ENCODE data around the gene ADGRB3.

ADGRB3 gene

GRCh38 chr6:69084746-69085335 lies 449.8 kb downstream of the ADGRB3 start:
- H3K23ac ChIP-seq (ENCODE audit: low read length) = no peak overlapping the region
- no peak overlapping the region for H3K4me3 ChIP-seq (ENCODE audit: low read length)
- no peak overlapping the region for H3K9ac ChIP-seq (ENCODE audit: low read length)
- H4K8ac ChIP-seq (ENCODE audit: low read depth, low read length) = no peak overlapping the region
- H3K36me3 ChIP-seq (ENCODE audit: control insufficient read depth, insufficient read depth, low read length) = no peaks in the 10 kb centered on the region
- H3K56ac ChIP-seq (ENCODE audit: low read length) = no peak overlapping the region
- H2BK15ac ChIP-seq (replicated peaks; ENCODE audit: low read depth) = no peak overlapping the region
- H2AK5ac ChIP-seq (ENCODE audit: low read length) = no peak overlapping the region
- H4K5ac ChIP-seq (ENCODE audit: low read length) = no peak overlapping the region
- H3K79me2 ChIP-seq (ENCODE audit: control insufficient read depth, insufficient read depth, low read length) = no peaks in the 10 kb centered on the region
- no peak overlapping the region for H3K4ac ChIP-seq (ENCODE audit: low read depth, low read length)
- no peak overlapping the region for H3K4me2 ChIP-seq (ENCODE audit: low read length)
- H3K18ac ChIP-seq (ENCODE audit: low read length) = no peak overlapping the region
- H2BK5ac ChIP-seq (ENCODE audit: low read length) = no peak overlapping the region
- H3K4me1 ChIP-seq (ENCODE audit: control insufficient read depth, low read depth, low read length) = no peaks in the 10 kb centered on the region
- H3K79me1 ChIP-seq (ENCODE audit: low read length) = no peaks in the 10 kb centered on the region
- H3K27ac ChIP-seq (ENCODE audit: low read depth, low read length) = no peak overlapping the region
- H2BK120ac ChIP-seq (ENCODE audit: low read depth, low read length) = no peak overlapping the region
- no CpG with 5 or more reads among the region's 4 CpGs for WGBS (ENCODE audit: extremely low coverage, insufficient coverage, low lambda C conversion rate)
- no peaks in the 10 kb centered on the region for H3K27me3 ChIP-seq (ENCODE audit: insufficient read depth, low read length, poor library complexity)
- DNase-seq = no peak

DNA sequence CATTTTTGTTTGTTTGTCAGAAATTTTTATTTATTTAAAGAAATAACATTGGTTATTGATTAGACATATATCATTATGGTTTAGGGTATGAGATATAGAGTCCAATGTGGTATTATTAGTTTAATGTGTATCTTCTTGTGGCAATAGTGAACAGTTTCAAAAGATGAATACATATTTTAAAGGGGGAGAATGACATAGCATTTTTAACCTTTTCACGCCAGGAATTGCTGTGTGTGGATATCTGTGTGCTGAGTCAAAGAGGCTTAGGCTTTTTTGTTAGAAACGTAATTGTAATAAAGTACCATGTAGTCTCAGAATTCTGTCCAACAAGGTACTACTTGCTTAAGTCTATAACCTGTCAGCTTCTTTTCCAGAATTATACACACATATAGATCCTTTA lies 451.6 kb downstream of the ADGRB3 start:
- Histone ChIP-seq H3K18ac (ENCODE audit: low read length) (no peak overlapping the region), H3K23ac (ENCODE audit: low read length) (no peak overlapping the region), H3K4me3 (ENCODE audit: low read length) (no peak overlapping the region), H3K27me3 (ENCODE audit: insufficient read depth, low read length, poor library complexity) (no peaks in the 10 kb centered on the region), H2AK5ac (ENCODE audit: low read length) (no peak overlapping the region), H3K36me3 (ENCODE audit: control insufficient read depth, insufficient read depth, low read length) (no peaks in the 10 kb centered on the region), H2BK15ac (replicated peaks; ENCODE audit: low read depth) (no peak overlapping the region), H3K79me2 (ENCODE audit: control insufficient read depth, insufficient read depth, low read length) (no peaks in the 10 kb centered on the region), H2BK5ac (ENCODE audit: low read length) (no peak overlapping the region), H3K9ac (ENCODE audit: low read length) (no peak overlapping the region), H3K4ac (ENCODE audit: low read depth, low read length) (no peak overlapping the region), H3K4me1 (ENCODE audit: control insufficient read depth, low read depth, low read length) (no peaks in the 10 kb centered on the region), H4K5ac (ENCODE audit: low read length) (no peak overlapping the region), H4K8ac (ENCODE audit: low read depth, low read length) (no peak overlapping the region), H2BK120ac (ENCODE audit: low read depth, low read length) (no peak overlapping the region), H3K56ac (ENCODE audit: low read length) (no peak overlapping the region), H3K27ac (ENCODE audit: low read depth, low read length) (no peak overlapping the region), H3K79me1 (ENCODE audit: low read length) (no peaks in the 10 kb centered on the region), H3K4me2 (ENCODE audit: low read length) (no peak overlapping the region)
- DNase-seq = no peak
- WGBS (ENCODE audit: extremely low coverage, insufficient coverage, low lambda C conversion rate) = no CpG with 5 or more reads among the region's 2 CpGs

DNA sequence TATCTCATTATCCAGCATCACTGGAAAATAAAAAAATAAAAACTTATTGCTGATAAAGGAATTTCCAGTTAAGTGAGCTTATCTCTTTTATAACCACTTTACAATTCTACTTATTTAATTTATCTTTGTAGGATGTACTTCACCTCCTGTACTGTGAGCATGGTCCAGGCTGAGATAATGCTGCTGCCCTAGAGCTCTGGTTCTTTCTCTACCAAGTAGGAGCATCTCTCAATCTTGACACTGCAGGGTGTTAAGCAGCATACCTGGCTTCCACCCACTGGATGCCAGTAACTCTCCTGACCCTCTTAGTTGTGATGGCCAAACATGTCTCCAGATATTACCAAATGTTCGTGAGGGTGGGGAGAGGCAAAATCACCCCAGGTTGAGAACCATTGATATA lies 454.5 kb downstream of the ADGRB3 start:
- no CpG with 5 or more reads among the region's 1 CpG for WGBS (ENCODE audit: extremely low coverage, insufficient coverage, low lambda C conversion rate)

DNA sequence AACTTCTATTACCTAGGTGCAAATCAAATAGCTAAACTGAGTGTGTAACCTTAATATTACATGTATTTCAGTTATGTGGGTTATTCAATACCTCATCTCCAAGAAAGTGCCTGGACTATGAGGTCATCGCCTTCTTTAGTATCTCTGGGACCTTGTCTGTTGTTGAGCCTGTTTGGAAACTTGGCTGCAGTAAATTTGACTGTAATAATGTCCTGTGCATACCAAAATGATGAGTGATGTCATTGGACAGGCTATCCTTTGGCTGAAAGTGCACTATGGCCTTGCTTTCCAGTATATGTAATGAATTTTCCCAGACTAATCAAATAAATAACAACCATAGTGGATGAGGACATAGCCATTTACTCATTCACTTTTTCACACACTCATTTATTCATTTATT lies 455.1 kb downstream of the ADGRB3 start:
- Histone ChIP-seq H2BK120ac (ENCODE audit: low read depth, low read length) (no peak overlapping the region), H3K4me3 (ENCODE audit: low read length) (no peak overlapping the region), H3K4me2 (ENCODE audit: low read length) (no peak overlapping the region), H3K79me1 (ENCODE audit: low read length) (no peaks in the 10 kb centered on the region), H4K8ac (ENCODE audit: low read depth, low read length) (no peak overlapping the region), H3K23ac (ENCODE audit: low read length) (no peak overlapping the region), H3K4me1 (ENCODE audit: control insufficient read depth, low read depth, low read length) (no peaks in the 10 kb centered on the region), H3K9ac (ENCODE audit: low read length) (no peak overlapping the region), H2BK15ac (replicated peaks; ENCODE audit: low read depth) (no peak overlapping the region), H3K27me3 (ENCODE audit: insufficient read depth, low read length, poor library complexity) (no peaks in the 10 kb centered on the region), H3K79me2 (ENCODE audit: control insufficient read depth, insufficient read depth, low read length) (no peaks in the 10 kb centered on the region), H3K18ac (ENCODE audit: low read length) (no peak overlapping the region), H4K5ac (ENCODE audit: low read length) (no peak overlapping the region), H2BK5ac (ENCODE audit: low read length) (no peak overlapping the region), H3K36me3 (ENCODE audit: control insufficient read depth, insufficient read depth, low read length) (no peaks in the 10 kb centered on the region), H2AK5ac (ENCODE audit: low read length) (no peak overlapping the region), H3K27ac (ENCODE audit: low read depth, low read length) (no peak overlapping the region), H3K4ac (ENCODE audit: low read depth, low read length) (no peak overlapping the region), H3K56ac (ENCODE audit: low read length) (no peak overlapping the region)
- DNase-seq = no peak
- WGBS (ENCODE audit: extremely low coverage, insufficient coverage, low lambda C conversion rate) = no CpG with 5 or more reads among the region's 1 CpG

More for the DNA sequence above, 454.5 kb downstream of the ADGRB3 start:
- Histone ChIP-seq H2BK5ac (ENCODE audit: low read length) (no peak overlapping the region), H2BK120ac (ENCODE audit: low read depth, low read length) (no peak overlapping the region), H3K4ac (ENCODE audit: low read depth, low read length) (no peak overlapping the region), H3K23ac (ENCODE audit: low read length) (no peak overlapping the region), H3K4me2 (ENCODE audit: low read length) (no peak overlapping the region), H4K8ac (ENCODE audit: low read depth, low read length) (no peak overlapping the region), H3K27ac (ENCODE audit: low read depth, low read length) (no peak overlapping the region), H3K9ac (ENCODE audit: low read length) (no peak overlapping the region), H3K79me2 (ENCODE audit: control insufficient read depth, insufficient read depth, low read length) (no peaks in the 10 kb centered on the region), H3K4me1 (ENCODE audit: control insufficient read depth, low read depth, low read length) (no peaks in the 10 kb centered on the region), H4K5ac (ENCODE audit: low read length) (no peak overlapping the region), H3K36me3 (ENCODE audit: control insufficient read depth, insufficient read depth, low read length) (no peaks in the 10 kb centered on the region), H2AK5ac (ENCODE audit: low read length) (no peak overlapping the region), H2BK15ac (replicated peaks; ENCODE audit: low read depth) (no peak overlapping the region), H3K4me3 (ENCODE audit: low read length) (no peak overlapping the region), H3K18ac (ENCODE audit: low read length) (no peak overlapping the region), H3K79me1 (ENCODE audit: low read length) (no peaks in the 10 kb centered on the region), H3K56ac (ENCODE audit: low read length) (no peak overlapping the region), H3K27me3 (ENCODE audit: insufficient read depth, low read length, poor library complexity) (no peaks in the 10 kb centered on the region)
- DNase-seq = no peak

DNA sequence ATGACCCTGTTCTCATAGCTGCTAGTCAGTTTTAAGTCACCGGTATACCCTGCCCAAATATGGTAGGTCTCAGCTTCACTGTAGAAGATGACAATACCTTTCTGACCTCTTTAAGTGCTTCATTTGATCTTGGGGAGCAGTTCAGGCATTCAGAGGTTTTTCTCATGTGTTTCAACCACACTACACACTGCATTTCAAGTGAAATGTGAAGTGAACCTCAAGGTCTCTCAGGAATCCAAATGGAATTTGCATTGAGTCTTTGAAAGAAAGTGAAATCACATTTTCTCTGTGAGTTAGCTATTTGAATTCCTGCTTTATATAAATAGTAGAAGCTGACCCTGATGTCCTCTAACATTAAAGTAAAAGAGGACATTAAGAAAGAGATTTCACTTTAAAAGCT lies 461.6 kb downstream of the ADGRB3 start:
- WGBS (ENCODE audit: extremely low coverage, insufficient coverage, low lambda C conversion rate) = no CpG with 5 or more reads among the region's 1 CpG
- H4K8ac ChIP-seq (ENCODE audit: low read depth, low read length) = no peak overlapping the region
- H3K79me2 ChIP-seq (ENCODE audit: control insufficient read depth, insufficient read depth, low read length) = no peaks in the 10 kb centered on the region
- no peak overlapping the region for H3K9ac ChIP-seq (ENCODE audit: low read length)
- no peak overlapping the region for H2BK15ac ChIP-seq (replicated peaks; ENCODE audit: low read depth)
- H3K79me1 ChIP-seq (ENCODE audit: low read length) = no peaks in the 10 kb centered on the region
- no peaks in the 10 kb centered on the region for H3K36me3 ChIP-seq (ENCODE audit: control insufficient read depth, insufficient read depth, low read length)
- no peak overlapping the region for H2BK5ac ChIP-seq (ENCODE audit: low read length)
- no peaks in the 10 kb centered on the region for H3K27me3 ChIP-seq (ENCODE audit: insufficient read depth, low read length, poor library complexity)
- H3K4me3 ChIP-seq (ENCODE audit: low read length) = no peak overlapping the region
- H3K23ac ChIP-seq (ENCODE audit: low read length) = no peak overlapping the region
- H2BK120ac ChIP-seq (ENCODE audit: low read depth, low read length) = no peak overlapping the region
- H4K5ac ChIP-seq (ENCODE audit: low read length) = no peak overlapping the region
- H3K18ac ChIP-seq (ENCODE audit: low read length) = no peak overlapping the region
- H3K27ac ChIP-seq (ENCODE audit: low read depth, low read length) = no peak overlapping the region
- peak; percentile 45 for DNase-seq
- no peak overlapping the region for H2AK5ac ChIP-seq (ENCODE audit: low read length)
- H3K56ac ChIP-seq (ENCODE audit: low read length) = no peak overlapping the region
- no peak overlapping the region for H3K4ac ChIP-seq (ENCODE audit: low read depth, low read length)
- no peaks in the 10 kb centered on the region for H3K4me1 ChIP-seq (ENCODE audit: control insufficient read depth, low read depth, low read length)
- H3K4me2 ChIP-seq (ENCODE audit: low read length) = no peak overlapping the region

DNA sequence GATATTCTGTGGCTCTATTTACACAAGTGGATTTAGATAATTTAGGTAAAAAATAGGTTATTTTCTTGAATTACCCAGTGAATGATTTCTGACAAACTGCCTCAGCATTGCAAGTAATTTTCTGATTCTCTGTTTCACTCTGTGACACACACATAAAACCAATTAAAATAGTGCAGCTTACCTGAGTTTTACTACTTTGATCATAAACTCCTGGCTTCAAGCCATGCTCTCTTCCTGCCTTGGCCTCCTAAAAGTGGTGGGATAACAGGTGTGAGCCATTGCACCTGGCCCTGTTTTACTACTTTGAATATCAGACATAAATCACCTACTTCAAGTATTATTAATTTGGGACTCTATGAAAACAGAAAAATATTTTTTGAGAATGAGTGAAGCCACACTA lies 462.9 kb downstream of the ADGRB3 start:
- no peak for DNase-seq

More for the DNA sequence above, 462.9 kb downstream of the ADGRB3 start:
- Histone ChIP-seq H2AK5ac (ENCODE audit: low read length) (no peak overlapping the region), H3K4me2 (ENCODE audit: low read length) (no peak overlapping the region), H3K36me3 (ENCODE audit: control insufficient read depth, insufficient read depth, low read length) (no peaks in the 10 kb centered on the region), H3K56ac (ENCODE audit: low read length) (no peak overlapping the region), H3K27me3 (ENCODE audit: insufficient read depth, low read length, poor library complexity) (no peaks in the 10 kb centered on the region), H3K9ac (ENCODE audit: low read length) (no peak overlapping the region), H3K79me2 (ENCODE audit: control insufficient read depth, insufficient read depth, low read length) (no peaks in the 10 kb centered on the region), H2BK5ac (ENCODE audit: low read length) (no peak overlapping the region), H4K5ac (ENCODE audit: low read length) (no peak overlapping the region), H3K27ac (ENCODE audit: low read depth, low read length) (no peak overlapping the region), H3K18ac (ENCODE audit: low read length) (no peak overlapping the region), H2BK15ac (replicated peaks; ENCODE audit: low read depth) (no peak overlapping the region), H2BK120ac (ENCODE audit: low read depth, low read length) (no peak overlapping the region), H3K79me1 (ENCODE audit: low read length) (no peaks in the 10 kb centered on the region), H3K23ac (ENCODE audit: low read length) (no peak overlapping the region), H4K8ac (ENCODE audit: low read depth, low read length) (no peak overlapping the region), H3K4ac (ENCODE audit: low read depth, low read length) (no peak overlapping the region), H3K4me3 (ENCODE audit: low read length) (no peak overlapping the region), H3K4me1 (ENCODE audit: control insufficient read depth, low read depth, low read length) (no peaks in the 10 kb centered on the region)
